ENCODE results near the gene CISTR. TPM values are rescaled to one million over a fixed set of nuclear protein-coding genes. Genes with fewer than 3 reads are reported as not detected.

The CISTR gene
- total RNA-seq, 2 experiments from 2014 or later = not detected

GRCh38 chr12:53758081-53758729, 6.4 kb upstream of the CISTR start:
- CTCF ChIA-PET = interaction anchor here (1.0 to 9.4 kb wide), 11 partner anchors 15 to 809 kb away, joined by 3 to 165 read pairs (median 6); partner anchors contain the start of gene ATP5MC2
- H3K27ac Mint-ChIP-seq = no peak overlapping the region
- ATAC-seq (no peak), DNase-seq (no peak)
- H3K27me3 Mint-ChIP-seq = peaks cover 49% of the 10 kb centered on the region
- H3K36me3 Mint-ChIP-seq = no peaks in the 10 kb centered on the region
- no peaks in the 10 kb centered on the region for H3K9me3 Mint-ChIP-seq (ENCODE audit: low read depth)
- peaks cover 19% of the 10 kb centered on the region for H3K4me1 Mint-ChIP-seq
- H3K4me3 Mint-ChIP-seq = no peak overlapping the region

- DNase-seq = peak; percentile 92
- Mint-ChIP-seq H3K4me3 (peak overlapping the region; percentile 52), H3K36me3 (no peaks in the 10 kb centered on the region), H3K27me3 (peaks cover 40% of the 10 kb centered on the region), H3K4me1 (peaks cover 19% of the 10 kb centered on the region), H3K9me3 (ENCODE audit: low read depth) (no peaks in the 10 kb centered on the region), H3K27ac (peak overlapping the region; percentile 70)
- ATAC-seq = peak; percentile 93
- CTCF ChIA-PET = interaction anchor here (0.7 to 9.4 kb wide), 27 partner anchors 8 to 810 kb away, joined by 3 to 165 read pairs (median 4); partner anchors contain the start of genes ATP5MC2 and CALCOCO1
These were observed 5.5 kb upstream of the CISTR start for GRCh38 chr12:53757101-53757770.

DNA sequence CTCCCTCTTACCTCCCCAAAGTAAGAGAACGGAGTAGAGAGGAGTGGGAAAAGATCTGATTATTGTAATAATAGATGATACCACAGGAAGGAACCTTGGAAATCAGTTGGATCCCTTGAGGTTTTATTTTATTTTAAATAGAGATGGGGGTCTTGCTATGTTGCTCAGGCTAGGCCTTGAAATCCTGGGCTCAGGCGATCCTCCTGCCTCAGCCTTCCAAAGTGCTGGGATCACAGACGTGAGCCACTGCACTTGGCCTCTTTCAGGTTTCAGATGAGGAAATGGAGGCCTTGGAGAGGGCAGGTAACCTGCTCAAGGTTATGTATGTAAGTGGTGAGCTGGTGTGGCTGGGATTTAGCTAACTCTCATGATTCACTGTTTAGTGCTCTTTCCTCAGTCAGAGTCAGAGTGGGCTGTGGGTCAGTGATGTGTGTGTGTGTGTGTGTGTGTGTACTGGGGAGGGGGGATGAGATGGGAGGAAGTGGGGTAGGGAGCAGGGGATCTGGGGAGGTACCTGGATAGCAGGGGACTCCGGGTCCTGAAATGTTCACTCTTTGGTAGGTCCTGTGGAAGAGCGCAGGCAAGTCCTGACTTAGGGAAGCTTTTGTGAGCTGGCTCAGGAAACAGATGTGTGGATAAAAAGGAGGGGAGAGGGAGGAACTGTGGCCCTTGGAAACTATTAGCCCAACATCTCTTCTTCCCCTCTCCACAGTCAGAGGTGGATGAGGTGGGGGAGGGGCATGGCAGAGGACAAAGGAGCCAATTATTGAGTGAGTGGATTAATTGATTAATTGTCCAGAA, 4.7 kb upstream of the CISTR start:
- Mint-ChIP-seq H3K9me3 (ENCODE audit: low read depth) (no peaks in the 10 kb centered on the region), H3K27me3 (peaks cover 37% of the 10 kb centered on the region), H3K36me3 (no peaks in the 10 kb centered on the region), H3K4me3 (peak overlapping the region; percentile 52), H3K4me1 (peaks cover 21% of the 10 kb centered on the region), H3K27ac (peak overlapping the region; percentile 70)
- no peak for DNase-seq
- CTCF ChIA-PET = interaction anchor here (0.6 to 9.4 kb wide), 23 partner anchors 9 to 810 kb away, joined by 3 to 165 read pairs (median 4); partner anchors contain the start of genes ATP5MC2 and CALCOCO1
- no peak for ATAC-seq

GRCh38 chr12:53755893-53756292, 4.1 kb upstream of the CISTR start:
- DNase-seq (no peak), ATAC-seq (no peak)
- peaks cover 32% of the 10 kb centered on the region for H3K27me3 Mint-ChIP-seq
- peaks cover 22% of the 10 kb centered on the region for H3K4me1 Mint-ChIP-seq
- peak overlapping the region; percentile 1 for H3K27ac Mint-ChIP-seq
- no peaks in the 10 kb centered on the region for H3K9me3 Mint-ChIP-seq (ENCODE audit: low read depth)
- CTCF ChIA-PET = interaction anchor here (0.6 to 9.4 kb wide), 5 partner anchors 13 to 244 kb away, joined by 3 to 165 read pairs (median 20); partner anchors contain the start of gene ATP5MC2
- H3K4me3 Mint-ChIP-seq = no peak overlapping the region
- H3K36me3 Mint-ChIP-seq = no peaks in the 10 kb centered on the region

- peaks cover 26% of the 10 kb centered on the region for H3K4me1 Mint-ChIP-seq
- no peak overlapping the region for H3K4me3 Mint-ChIP-seq
- ATAC-seq (no peak), DNase-seq (no peak)
- CTCF ChIA-PET = interaction anchor here (1.3 to 9.4 kb wide), 4 partner anchors 12 to 79 kb away, joined by 3 to 165 read pairs (median 21); partner anchors contain the start of gene ATP5MC2
- no peaks in the 10 kb centered on the region for H3K36me3 Mint-ChIP-seq
- peak overlapping the region; percentile 1 for H3K27ac Mint-ChIP-seq
- no peaks in the 10 kb centered on the region for H3K9me3 Mint-ChIP-seq (ENCODE audit: low read depth)
- peaks cover 29% of the 10 kb centered on the region for H3K27me3 Mint-ChIP-seq
These were observed 3.7 kb upstream of the CISTR start for GRCh38 chr12:53755451-53755891.

DNA sequence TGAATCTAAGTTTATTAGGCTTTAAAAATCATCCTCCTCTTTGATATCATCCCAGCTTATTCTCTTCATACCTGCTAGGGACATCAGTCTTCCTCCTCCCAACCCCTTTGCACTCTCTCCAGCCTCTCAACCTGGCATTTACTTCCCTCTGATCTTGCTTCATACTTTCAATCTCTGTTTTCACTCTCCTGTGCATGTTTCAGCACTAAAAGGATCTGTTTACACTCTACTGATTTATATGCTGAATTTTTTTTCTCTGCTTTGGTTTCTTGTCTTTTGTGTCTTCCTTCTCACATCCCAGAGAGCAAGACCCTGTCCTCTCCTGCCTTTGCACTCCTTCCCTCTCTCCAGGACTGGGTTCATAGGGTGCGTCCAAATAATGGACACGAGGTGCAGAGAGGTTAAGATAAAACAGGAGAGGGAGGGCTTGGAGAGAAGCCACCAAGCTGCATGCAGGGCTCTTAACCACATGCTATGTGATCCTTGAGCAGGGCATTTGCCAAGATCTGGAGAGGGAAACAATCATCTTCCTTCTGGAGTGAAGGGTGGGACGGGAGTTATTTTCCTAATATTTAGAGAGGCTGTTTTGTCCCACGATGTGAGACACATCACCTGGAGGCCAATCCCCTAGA, 3.0 kb upstream of the CISTR start:
- H3K36me3 Mint-ChIP-seq = no peaks in the 10 kb centered on the region
- CTCF ChIA-PET = interaction anchor here (0.9 to 9.4 kb wide), 5 partner anchors 12 to 78 kb away, joined by 3 to 165 read pairs (median 20); partner anchors contain the start of gene ATP5MC2
- ATAC-seq (no peak), DNase-seq (no peak)
- no peaks in the 10 kb centered on the region for H3K9me3 Mint-ChIP-seq (ENCODE audit: low read depth)
- H3K4me1 Mint-ChIP-seq = peaks cover 27% of the 10 kb centered on the region
- no peak overlapping the region for H3K27ac Mint-ChIP-seq
- H3K27me3 Mint-ChIP-seq = peaks cover 24% of the 10 kb centered on the region
- H3K4me3 Mint-ChIP-seq = no peak overlapping the region

DNA sequence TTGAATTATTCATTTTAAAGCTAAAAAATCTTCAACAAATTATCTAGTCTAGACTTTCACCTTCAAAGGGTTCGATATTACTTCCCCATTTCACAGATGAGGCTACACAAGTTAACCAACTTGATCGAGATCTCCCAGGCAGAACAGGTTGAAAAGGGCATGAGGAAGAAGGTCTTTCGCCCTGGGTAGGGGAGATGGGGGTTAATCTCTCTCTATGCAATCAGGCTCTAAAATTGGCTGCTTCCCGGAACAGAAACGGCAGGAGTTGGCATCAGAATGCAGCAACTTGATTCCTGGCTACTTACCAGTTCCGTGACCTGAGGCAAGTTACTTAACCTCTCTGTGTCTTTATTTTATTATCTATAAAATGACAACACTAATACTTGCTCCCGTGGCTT, 2.4 kb upstream of the CISTR start:
- H3K9me3 Mint-ChIP-seq (ENCODE audit: low read depth) = no peaks in the 10 kb centered on the region
- no peak overlapping the region for H3K27ac Mint-ChIP-seq
- DNase-seq = no peak
- H3K27me3 Mint-ChIP-seq = peaks cover 18% of the 10 kb centered on the region
- H3K36me3 Mint-ChIP-seq = no peaks in the 10 kb centered on the region
- peaks cover 27% of the 10 kb centered on the region for H3K4me1 Mint-ChIP-seq
- CTCF ChIA-PET = interaction anchor here (0.9 to 9.4 kb wide), 2 partner anchors 11 to 58 kb away, joined by 3 to 165 read pairs; no protein-coding TSS in a partner anchor
- no peak for ATAC-seq
- no peak overlapping the region for H3K4me3 Mint-ChIP-seq

GRCh38 chr12:53752621-53753020, 842 bp upstream of the CISTR start:
- peaks cover 4% of the 10 kb centered on the region for H3K27me3 Mint-ChIP-seq
- no peaks in the 10 kb centered on the region for H3K9me3 Mint-ChIP-seq (ENCODE audit: low read depth)
- no peak overlapping the region for H3K4me3 Mint-ChIP-seq
- CTCF ChIA-PET = interaction anchor here (2.4 to 9.4 kb wide), 2 partner anchors 9 to 51 kb away, joined by 11 to 165 read pairs; no protein-coding TSS in a partner anchor
- no peak overlapping the region for H3K27ac Mint-ChIP-seq
- DNase-seq (no peak), ATAC-seq (no peak)
- H3K36me3 Mint-ChIP-seq = no peaks in the 10 kb centered on the region
- H3K4me1 Mint-ChIP-seq = peaks cover 20% of the 10 kb centered on the region

DNA sequence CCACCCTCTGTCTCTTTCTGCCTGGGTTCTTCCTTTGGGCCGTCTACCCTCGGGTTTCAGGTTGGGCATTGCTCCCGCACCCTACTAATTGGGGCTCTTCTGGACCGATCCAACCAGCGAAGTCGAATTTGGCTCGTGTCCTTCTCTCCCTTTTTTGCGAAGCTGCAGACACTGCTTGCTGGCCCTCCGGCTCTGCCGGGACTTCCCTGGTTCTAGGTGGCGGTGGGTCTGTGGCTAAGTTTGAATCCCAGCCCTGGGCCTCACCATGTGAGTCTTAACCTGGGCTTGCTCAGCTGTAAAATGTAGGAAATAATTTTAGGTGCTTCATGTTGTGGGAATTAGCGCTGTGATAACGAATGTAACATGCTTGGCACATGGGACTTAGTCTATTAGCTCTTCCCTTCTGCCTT, 418 bp upstream of the CISTR start:
- H3K4me3 Mint-ChIP-seq = no peak overlapping the region
- CTCF ChIA-PET = interaction anchor here (1.3 to 9.4 kb wide), 3 partner anchors 9 to 78 kb away, joined by 3 to 165 read pairs (median 11); no protein-coding TSS in a partner anchor
- peaks cover 4% of the 10 kb centered on the region for H3K27me3 Mint-ChIP-seq
- ATAC-seq (no peak), DNase-seq (no peak)
- peaks cover 19% of the 10 kb centered on the region for H3K4me1 Mint-ChIP-seq
- no peaks in the 10 kb centered on the region for H3K36me3 Mint-ChIP-seq
- H3K27ac Mint-ChIP-seq = no peak overlapping the region
- no peaks in the 10 kb centered on the region for H3K9me3 Mint-ChIP-seq (ENCODE audit: low read depth)

DNA sequence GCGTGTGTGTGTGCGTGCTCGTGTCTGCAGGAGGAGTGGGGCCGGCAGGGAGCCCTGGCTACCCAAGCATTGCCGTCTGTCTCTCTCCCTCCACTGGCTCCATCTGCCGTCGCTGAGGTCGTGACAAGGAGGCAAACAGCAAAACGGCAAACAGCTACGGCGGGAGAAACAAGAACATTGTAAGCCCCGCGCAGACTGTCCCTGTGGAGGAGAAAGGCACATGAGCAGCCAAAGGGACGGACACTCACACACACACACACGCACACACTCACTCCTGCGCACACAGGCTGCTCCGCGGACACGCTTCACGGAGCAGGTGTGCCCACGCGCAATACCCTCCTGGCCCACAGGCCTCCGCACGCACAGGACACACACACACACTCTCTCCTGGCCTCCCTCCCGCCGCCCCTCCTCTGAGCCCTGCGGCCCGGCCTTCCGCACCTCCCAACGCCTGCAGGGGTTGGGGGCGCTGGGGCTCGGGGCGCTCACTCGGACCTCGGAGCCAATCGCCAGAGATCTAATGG, 905 bp downstream of the CISTR start:
- ATAC-seq (peak; percentile 18), DNase-seq (no peak)
- Mint-ChIP-seq H3K36me3 (no peaks in the 10 kb centered on the region), H3K27ac (no peak overlapping the region), H3K27me3 (peaks cover 9% of the 10 kb centered on the region), H3K9me3 (ENCODE audit: low read depth) (no peaks in the 10 kb centered on the region), H3K4me1 (peaks cover 16% of the 10 kb centered on the region), H3K4me3 (no peak overlapping the region)
- CTCF ChIA-PET = interaction anchor here (1.1 to 9.4 kb wide), 5 partner anchors 8 to 236 kb away, joined by 3 to 165 read pairs (median 4); partner anchors contain the start of gene ATP5MC2

GRCh38 chr12:53749986-53750811, 1.6 kb downstream of the CISTR start:
- H3K4me1 Mint-ChIP-seq = peaks cover 16% of the 10 kb centered on the region
- H3K36me3 Mint-ChIP-seq = no peaks in the 10 kb centered on the region
- H3K27ac Mint-ChIP-seq = no peak overlapping the region
- H3K27me3 Mint-ChIP-seq = peaks cover 10% of the 10 kb centered on the region
- DNase-seq = no peak
- no peak for ATAC-seq
- no peaks in the 10 kb centered on the region for H3K9me3 Mint-ChIP-seq (ENCODE audit: low read depth)
- no peak overlapping the region for H3K4me3 Mint-ChIP-seq
- CTCF ChIA-PET = interaction anchor here (2.4 kb wide), 1 partner anchor 48 kb away, joined by 11 read pairs; no protein-coding TSS in a partner anchor
